ENCODE measurements around the gene MRGPRG. TPM values are rescaled to one million over a fixed set of nuclear protein-coding genes. Genes with fewer than 3 reads are reported as not detected.

Gene MRGPRG
- total RNA-seq, 2 experiments from 2014 or later = not detected

Other genes with a start within 250 kb of the MRGPRG start
- gene NAP1L4, start 226.5 kb downstream of the MRGPRG start, total RNA-seq = 100 to 1,000 TPM; 262 to 285 TPM
- 10 to 100 TPM; 24.1 to 25.2 TPM for gene CARS1, start 161.4 kb downstream of the MRGPRG start, total RNA-seq
- gene OSBPL5, start 53.5 kb downstream of the MRGPRG start, total RNA-seq = 1 to 10 TPM; 6.7 to 9.1 TPM
- not detected for gene MRGPRE, start 13.6 kb upstream of the MRGPRG start, total RNA-seq
- 10 to 100 TPM; 16.6 to 18.4 TPM for gene ZNF195, start 160.3 kb upstream of the MRGPRG start, total RNA-seq

All from CD4-positive, alpha-beta T cell (primary cell).